GM12878 (cell line): ENCODE measurements around the gene CENPA. TPM values are rescaled to one million over a fixed set of nuclear protein-coding genes. Genes with fewer than 3 reads are reported as not detected.

Experiments used
- ATAC-seq: fragments of 200-7000 bp; cut with Tn5 transposase; 3 replicates; pipeline ENCODE4 v1.9.1; 2020; ENCODE audit warnings: mild to moderate bottlenecking, moderate library complexity
- BruUV-seq: library from RNA; stranded (reverse); fragments of 400-500 nt; replicated peaks from 2 replicates; lab custom pipeline; 2021; lab: Mats Ljungman, UMichigan
- CTCF ChIA-PET: fragments of 300-600 bp; sonication (Branson Sonifier 250); formaldehyde crosslinking; extraction: SDS; loops from one replicate; lab custom pipeline; 2021; ENCODE audit warnings: inconsistent platforms; lab: Yijun Ruan, JAX
- POLR2A ChIA-PET: fragments of 350-600 bp; formaldehyde crosslinking; extraction: SDS; loops from one replicate; lab custom pipeline; 2021; ENCODE audit warnings: inconsistent platforms; lab: Charles Lee
- RAD21 ChIA-PET: fragments of 300-600 bp; sonication (Branson Sonifier 250); formaldehyde crosslinking; loops from one replicate; lab custom pipeline; 2023; ENCODE audit warnings: antibody characterized with exemption; ENCODE audit not compliant: unreplicated experiment; lab: Charles Lee
- SMC1A ChIA-PET: fragments of 300-600 bp; sonication (Branson Sonifier 250); formaldehyde crosslinking; loops from one replicate; lab custom pipeline; 2023; ENCODE audit not compliant: unreplicated experiment, uncharacterized antibody; lab: Charles Lee
- DNase-seq: peaks from one replicate; pipeline ENCODE4 v3.0.0-alpha.2; 2011; ENCODE audit warnings: low read depth, low spot score
- FAIRE-seq: peaks from 3 replicates; lab custom pipeline; 2011; peaks lifted over from hg19 to GRCh38; lab: Jason Lieb, UNC
- H2AFZ ChIP-seq: 2 replicates; pipeline ENCODE4 v1.6.0; 2011; ENCODE audit warnings: low read depth, low read length, control low read depth; ENCODE audit not compliant: control insufficient read depth
- H3K27ac ChIP-seq: 2 replicates; pipeline ENCODE4 v1.5.1; 2011; ENCODE audit warnings: control low read depth; ENCODE audit not compliant: control insufficient read depth, insufficient read depth
- H3K27me3 ChIP-seq, 2 experiments: replicated peaks in 1 of 2; 2 replicates each; pipeline versions ENCODE4 v1.6.0 to v1.6.1; 2011; ENCODE audit warnings: low read length in 1 of 2; ENCODE audit not compliant: control insufficient read depth in 2 of 2, insufficient read depth in 2 of 2
- H3K36me3 ChIP-seq, 2 experiments: 2 replicates each; pipeline ENCODE4 v1.5.1; 2011; ENCODE audit warnings: low read length in 1 of 2; ENCODE audit not compliant: control insufficient read depth in 2 of 2, insufficient read depth in 2 of 2
- H3K4me1 ChIP-seq: 2 replicates; pipeline ENCODE4 v1.6.1; 2011; ENCODE audit warnings: mild to moderate bottlenecking, low read length, moderate library complexity, mixed read lengths; ENCODE audit not compliant: control insufficient read depth, insufficient read depth
- H3K4me2 ChIP-seq: 2 replicates; pipeline ENCODE4 v1.6.0; 2011; ENCODE audit warnings: control low read depth; ENCODE audit not compliant: control insufficient read depth, insufficient read depth
- H3K4me3 ChIP-seq: fragments of 200-600 bp; sonication (generic); 2 replicates; pipeline ENCODE4 v1.5.1; 2016
- H3K79me2 ChIP-seq: 2 replicates; pipeline ENCODE4 v1.6.0; 2011; ENCODE audit warnings: low read length; ENCODE audit not compliant: control insufficient read depth, insufficient read depth
- H3K9ac ChIP-seq: 2 replicates; pipeline ENCODE4 v1.8.0; 2011; ENCODE audit warnings: low read length, control low read depth, mixed read lengths; ENCODE audit not compliant: control insufficient read depth, insufficient read depth
- H3K9me3 ChIP-seq: replicated peaks from 3 replicates; pipeline ENCODE4 v1.5.1; 2011; ENCODE audit warnings: mild to moderate bottlenecking, low read length; ENCODE audit not compliant: control insufficient read depth, insufficient read depth
- H4K20me1 ChIP-seq: 2 replicates; pipeline ENCODE4 v1.6.0; 2011; ENCODE audit not compliant: control insufficient read depth, insufficient read depth
- E2F8 ChIP-seq: fragments of 450-650 bp; IDR thresholded peaks from 2 replicates; pipeline ENCODE4 v1.6.1; 2018; ENCODE audit warnings: mild to moderate bottlenecking, low read depth, moderate library complexity; ENCODE audit not compliant: partially characterized antibody
- HCFC1 ChIP-seq: fragments of 150-350 bp; IDR thresholded peaks from 2 replicates; pipeline ENCODE4 v1.6.1; 2014; ENCODE audit warnings: low read length
- KLF5 ChIP-seq: fragments of 450-650 bp; IDR thresholded peaks from 2 replicates; pipeline ENCODE4 v1.6.1; 2014; ENCODE audit warnings: mild to moderate bottlenecking; ENCODE audit not compliant: partially characterized antibody
- POLR2A ChIP-seq: IDR thresholded peaks from 2 replicates; pipeline ENCODE4 v1.6.1; 2011; ENCODE audit warnings: low read depth, mild to moderate bottlenecking, low read length
- SIX5 ChIP-seq: IDR thresholded peaks from 2 replicates; pipeline ENCODE4 v1.6.1; 2011; ENCODE audit warnings: mild to moderate bottlenecking, low read depth, low read length, moderate library complexity; ENCODE audit not compliant: severe bottlenecking
- SKIL ChIP-seq: fragments of 450-650 bp; IDR thresholded peaks from 2 replicates; pipeline ENCODE4 v1.6.1; 2017; ENCODE audit warnings: mild to moderate bottlenecking, low read depth, inconsistent platforms; ENCODE audit not compliant: poor library complexity, severe bottlenecking
- SUPT20H ChIP-seq: IDR thresholded peaks from 2 replicates; pipeline ENCODE4 v1.6.1; 2011; ENCODE audit warnings: low read depth, mild to moderate bottlenecking, low read length, moderate library complexity, borderline replicate concordance; ENCODE audit not compliant: control insufficient read depth
- ZBED1 ChIP-seq: IDR thresholded peaks from 2 replicates; pipeline ENCODE4 v1.6.1; 2016; ENCODE audit warnings: borderline replicate concordance
- ZBTB11 ChIP-seq: fragments of 450-650 bp; formaldehyde crosslinking; IDR thresholded peaks from 2 replicates; pipeline ENCODE4 v1.5.0; 2022; ENCODE audit warnings: mild to moderate bottlenecking, missing genetic modification characterization
- ZNF384 ChIP-seq: IDR thresholded peaks from 2 replicates; pipeline ENCODE4 v1.6.1; 2012; ENCODE audit warnings: low read depth, mild to moderate bottlenecking, low read length, improper control_type of control experiment, borderline replicate concordance
- WGBS: methylation state at CpG from one replicate; pipeline ENCODE4 v1.1.6; 2016; ENCODE audit warnings: low lambda C conversion rate; ENCODE audit not compliant: insufficient replicate concordance, insufficient coverage; ENCODE audit errors: missing lambda C conversion rate; 5-methylcytosine and 5-hydroxymethylcytosine counted together
- in situ Hi-C: fragments of 300-500 bp; cut with MboI; formaldehyde crosslinking; loops from 9 replicates; pipeline ENCODE4 v1.14.3; 2018; ENCODE audit warnings: mixed read lengths
- intact Hi-C: fragments of 100-400 bp; cut with micrococcal nuclease; formaldehyde crosslinking; loops from one replicate; pipeline ENCODE4 v1.14.2; 2022; ENCODE audit not compliant: unreplicated experiment
- polyA plus RNA-seq, 11 experiments: library from polyadenylated mRNA; depleted of rRNA in 4 of 11; unstranded in 6 of 11; stranded (reverse) in 5 of 11; fragments of >200 nt; fragmentation: Nextera tagmentation in 4 of 11; fragmentation: Illumina TruSeq in 1 of 11; extraction: Ambion mirVana in 4 of 11; extraction: Trizol in 1 of 11; gene quantifications; 1 replicate in 1 of 11; 2 replicates in 10 of 11; pipeline versions ENCODE4 v1.2.1 to v1.2.3, GENCODE V29; 2011 to 2016; ENCODE audit warnings: inconsistent platforms in 2 of 11, missing spikeins in 2 of 11, low read depth in 1 of 11
- total RNA-seq, 4 experiments: library from RNA; depleted of rRNA in 3 of 4; stranded (reverse); fragments of >200 nt in 3 of 4; fragmentation: Illumina TruSeq in 1 of 4; extraction: Trizol in 1 of 4; gene quantifications; 2 replicates each; pipeline versions ENCODE4 v1.2.1 to v1.2.3, GENCODE V29; 2013 to 2021
- TF ChIP-seq, protein P1 (sequence below): fragments of 450-650 bp; IDR thresholded peaks from 2 replicates; pipeline ENCODE4 v1.6.1; 2017; ENCODE audit warnings: borderline replicate concordance

The CENPA gene
- total and polyA plus RNA-seq, 10 of the 15 experiments (the other 5 are each of a cell fraction or from before 2014, with no cell fraction given) = 8.1 to 66.6 (median 36.7) TPM

- TF ChIP-seq SKIL = no peak
Observed at GRCh38 chr2:26811261-26811660, 25.4 kb downstream of the CENPA start (continued).

- no peaks in the 10 kb centered on the region for H4K20me1 ChIP-seq
- ChIA-PET CTCF (no interaction called here), SMC1A (no interaction called here), POLR2A (no interaction called here), RAD21 (no interaction called here)
- H3K36me3 ChIP-seq = no peaks in the 10 kb centered on the region
- ATAC-seq = no peak
- no peak for FAIRE-seq
- intact Hi-C loops (no loop called here), in situ Hi-C loops (no loop called here)
- no peaks in the 10 kb centered on the region for H3K9me3 ChIP-seq
- H3K9ac ChIP-seq = no peak overlapping the region
- no peaks in the 10 kb centered on the region for H3K4me1 ChIP-seq
- no peak overlapping the region for H3K4me3 ChIP-seq
- 46% methylated on average over 14 of the region's 14 CpGs for WGBS
- H3K27me3 ChIP-seq = no peaks in the 10 kb centered on the region
- H3K4me2 ChIP-seq = no peak overlapping the region
- no peak overlapping the region for H2AFZ ChIP-seq
- no TSS peak for BruUV-seq
- no peak overlapping the region for H3K27ac ChIP-seq
- no peaks in the 10 kb centered on the region for H3K79me2 ChIP-seq
- DNase-seq = no peak
- TF ChIP-seq ZNF384 (no peak), ZBTB11 (CRISPR knock-in tag) (no peak), E2F8 (no peak), ZBED1 (no peak), KLF5 (no peak), POLR2A (no peak), SUPT20H (no peak), HCFC1 (no peak), SIX5 (no peak)
- TF ChIP-seq, protein P1, sequence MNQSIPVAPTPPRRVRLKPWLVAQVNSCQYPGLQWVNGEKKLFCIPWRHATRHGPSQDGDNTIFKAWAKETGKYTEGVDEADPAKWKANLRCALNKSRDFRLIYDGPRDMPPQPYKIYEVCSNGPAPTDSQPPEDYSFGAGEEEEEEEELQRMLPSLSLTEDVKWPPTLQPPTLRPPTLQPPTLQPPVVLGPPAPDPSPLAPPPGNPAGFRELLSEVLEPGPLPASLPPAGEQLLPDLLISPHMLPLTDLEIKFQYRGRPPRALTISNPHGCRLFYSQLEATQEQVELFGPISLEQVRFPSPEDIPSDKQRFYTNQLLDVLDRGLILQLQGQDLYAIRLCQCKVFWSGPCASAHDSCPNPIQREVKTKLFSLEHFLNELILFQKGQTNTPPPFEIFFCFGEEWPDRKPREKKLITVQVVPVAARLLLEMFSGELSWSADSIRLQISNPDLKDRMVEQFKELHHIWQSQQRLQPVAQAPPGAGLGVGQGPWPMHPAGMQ = no peak
Observed at GRCh38 chr2:26811791-26812694, 26.2 kb downstream of the CENPA start.
